Hematopoietic multipotent progenitor cell treated with erythropoietin and hydrocortisone succinate and interleukin-3 and kit ligand, for 17 days (in vitro differentiated cells): ENCODE measurements around the gene SPRR1B.
A peak's percentile ranks its signal among the peaks of the same experiment; 100 is the strongest.
"Not testable (repeated sequence)": the region's sequence is repeated elsewhere in the genome, so short reads cannot be mapped to it uniquely, and the experiment has no call there.

Experiments used
- DNase-seq: peaks from one replicate; pipeline ENCODE4 v3.0.0-alpha.2; 2015; ENCODE audit warnings: low spot score

SPRR1B gene

GRCh38 chr1:153040950-153041631 lies 10.1 kb downstream of the SPRR1B start, which contains the start of gene SPRR2D:
TSS of gene SPRR2D (minus strand) at chr1:153041120. CDS start at chr1:153040346, 774 bp downstream.
- DNase-seq: no peak

- no peak for DNase-seq
These were observed 18.2 kb downstream of the SPRR1B start for GRCh38 chr1:153049211-153049610.

- DNase-seq: not testable (repeated sequence)
These were observed 25.1 kb downstream of the SPRR1B start for GRCh38 chr1:153056111-153056510.

GRCh38 chr1:153057375-153057774 lies 26.4 kb downstream of the SPRR1B start, which contains the start of gene SPRR2A:
TSS of gene SPRR2A (minus strand) at chr1:153057512. CDS start at chr1:153056735, 777 bp downstream.
- no peak for DNase-seq

- DNase-seq: no peak
These were observed 27.2 kb downstream of the SPRR1B start for GRCh38 chr1:153058154-153058553.

GRCh38 chr1:153058826-153059784 lies 28.1 kb downstream of the SPRR1B start:
- peak; percentile 33 for DNase-seq

- DNase-seq: no peak
These were observed 39.2 kb downstream of the SPRR1B start for GRCh38 chr1:153070243-153070642.

- DNase-seq: no peak
These were observed 40.5 kb downstream of the SPRR1B start, which contains the start of gene SPRR2B for GRCh38 chr1:153071511-153071910. TSS of gene SPRR2B (minus strand) at chr1:153071611. CDS start at chr1:153070839, 772 bp downstream.

GRCh38 chr1:153072806-153073726 lies 42.1 kb downstream of the SPRR1B start:
- DNase-seq: no peak

GRCh38 chr1:153081736-153082135 lies 50.7 kb downstream of the SPRR1B start:
- no peak for DNase-seq
